ENCODE measurements around the gene TMEM235. TPM values are rescaled to one million over a fixed set of nuclear protein-coding genes. Genes with fewer than 3 reads are reported as not detected.

The TMEM235 gene
- total RNA-seq, 2 experiments from 2014 or later = 0.32 TPM; not detected in 1

DNA sequence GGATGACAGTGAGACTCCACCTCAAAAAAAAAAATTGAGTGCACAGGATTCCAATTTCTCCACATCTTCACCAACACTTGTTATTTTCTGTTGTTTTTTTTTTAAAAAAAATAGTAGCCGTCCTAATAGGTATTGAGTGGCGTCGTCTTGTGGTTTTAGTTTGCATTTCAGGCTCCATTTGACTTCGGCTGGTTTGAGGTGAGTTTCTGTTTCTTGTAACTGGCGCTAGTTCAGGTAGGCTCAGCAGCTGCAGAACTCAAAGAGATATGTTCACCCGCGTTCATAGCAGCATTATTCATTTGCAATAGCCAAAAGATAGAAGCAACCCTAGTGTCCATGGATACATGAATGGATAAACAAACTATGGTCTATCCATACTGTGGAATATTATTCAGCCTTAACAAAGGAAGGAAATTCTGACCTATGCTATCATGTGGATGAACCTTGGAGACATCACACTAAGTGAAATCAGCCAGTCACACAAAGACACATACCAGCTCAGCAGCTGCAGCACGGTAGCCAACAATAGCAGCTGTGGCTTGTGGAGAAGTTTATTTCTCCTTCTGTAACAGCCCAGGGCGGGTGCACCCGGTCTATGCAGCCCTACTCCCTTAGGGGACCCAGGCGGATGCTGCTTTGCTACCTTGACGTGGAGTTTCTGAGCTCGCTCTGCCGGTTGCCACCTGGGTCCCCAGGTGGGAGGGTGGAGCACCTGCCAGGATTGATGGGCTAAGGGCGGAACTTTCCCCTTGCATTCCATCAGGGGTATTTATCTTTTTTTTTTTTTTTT lies 44.9 kb downstream of the TMEM235 start:
- no TSS peak for BruUV-seq (replicated peaks)
- Histone ChIP-seq H4K20me1 (ENCODE audit: insufficient read depth, low read length) (no peaks in the 10 kb centered on the region), H3K4me3 (ENCODE audit: low read depth, low read length, poor library complexity, severe bottlenecking) (peak overlapping the region; percentile 1), H3K9me3 (ENCODE audit: low read length) (no peaks in the 10 kb centered on the region), H3K36me3 (ENCODE audit: insufficient read depth, low read length) (no peaks in the 10 kb centered on the region), H3K4me2 (ENCODE audit: low read length) (peak overlapping the region; percentile 65), H3K79me2 (ENCODE audit: insufficient read depth, low read depth, low read length) (no peaks in the 10 kb centered on the region), H2AFZ (ENCODE audit: low read length) (no peak overlapping the region; the same call in 1 of the 2 replicates), H3K9me2 (ENCODE audit: insufficient read depth, low read length) (no peaks in the 10 kb centered on the region), H3K4me1 (ENCODE audit: insufficient read depth, low read length, poor library complexity, severe bottlenecking) (peaks cover 64% of the 10 kb centered on the region), H3K27ac (ENCODE audit: low read depth, low read length, poor library complexity, severe bottlenecking) (peak overlapping the region; percentile 75)
- ChIA-PET CTCF (ENCODE audit: unreplicated experiment) (no interaction called here), POLR2A (interaction anchor here (0.6 to 0.9 kb wide), 4 partner anchors 51 to 457 kb away, joined by 3 read pairs; no protein-coding TSS in a partner anchor)
- intact Hi-C loops (cut with micrococcal nuclease; ENCODE audit: unreplicated experiment) = loop anchor here (1.0 kb wide), 1 partner anchor 24 kb away; no protein-coding TSS in a partner anchor
- TF ChIP-seq EZH2phosphoT487 (IDR thresholded peaks at IDR 0.05; ENCODE audit: borderline replicate concordance, low read depth, low read length) = no peak
- TF ChIP-seq, protein P1, sequence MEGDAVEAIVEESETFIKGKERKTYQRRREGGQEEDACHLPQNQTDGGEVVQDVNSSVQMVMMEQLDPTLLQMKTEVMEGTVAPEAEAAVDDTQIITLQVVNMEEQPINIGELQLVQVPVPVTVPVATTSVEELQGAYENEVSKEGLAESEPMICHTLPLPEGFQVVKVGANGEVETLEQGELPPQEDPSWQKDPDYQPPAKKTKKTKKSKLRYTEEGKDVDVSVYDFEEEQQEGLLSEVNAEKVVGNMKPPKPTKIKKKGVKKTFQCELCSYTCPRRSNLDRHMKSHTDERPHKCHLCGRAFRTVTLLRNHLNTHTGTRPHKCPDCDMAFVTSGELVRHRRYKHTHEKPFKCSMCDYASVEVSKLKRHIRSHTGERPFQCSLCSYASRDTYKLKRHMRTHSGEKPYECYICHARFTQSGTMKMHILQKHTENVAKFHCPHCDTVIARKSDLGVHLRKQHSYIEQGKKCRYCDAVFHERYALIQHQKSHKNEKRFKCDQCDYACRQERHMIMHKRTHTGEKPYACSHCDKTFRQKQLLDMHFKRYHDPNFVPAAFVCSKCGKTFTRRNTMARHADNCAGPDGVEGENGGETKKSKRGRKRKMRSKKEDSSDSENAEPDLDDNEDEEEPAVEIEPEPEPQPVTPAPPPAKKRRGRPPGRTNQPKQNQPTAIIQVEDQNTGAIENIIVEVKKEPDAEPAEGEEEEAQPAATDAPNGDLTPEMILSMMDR (conservative IDR thresholded peaks at IDR 0.05; ENCODE audit: low read length) = 0 out of 2 replicates have a peak, but pooled peaks have one; percentile 36
- peak; percentile 93 for DNase-seq (ENCODE audit: low spot score)

DNA sequence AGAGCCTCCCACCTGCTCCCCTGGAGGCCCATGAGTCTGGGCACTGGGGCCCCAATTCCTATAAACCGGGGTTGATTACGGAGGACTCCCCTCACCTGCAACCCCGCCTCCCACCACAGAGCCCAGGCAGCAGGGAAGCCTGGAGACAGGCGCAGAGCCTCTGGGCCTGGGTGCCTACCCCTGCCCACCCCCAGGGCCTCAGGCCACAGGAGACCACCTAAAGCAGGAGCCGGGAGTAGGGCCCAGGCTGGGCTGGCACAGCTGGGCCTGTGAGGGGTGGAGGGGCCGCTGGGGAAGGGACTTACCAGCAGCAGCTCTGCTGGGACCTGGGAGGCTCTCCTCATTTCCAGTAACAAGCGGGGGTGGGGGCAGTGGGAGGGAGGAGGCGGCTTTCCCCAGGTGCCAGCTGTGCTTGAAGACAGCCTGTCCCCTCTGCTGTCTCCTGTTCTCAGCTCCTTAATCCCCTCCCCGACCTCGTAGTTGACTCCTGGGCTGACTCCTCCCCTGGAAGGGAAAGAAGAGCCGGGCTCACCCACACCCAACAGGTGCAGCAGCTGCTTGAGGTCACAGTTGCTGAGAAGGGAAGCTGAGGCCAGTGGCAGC lies 46.8 kb downstream of the TMEM235 start:
- intact Hi-C loops (cut with micrococcal nuclease; ENCODE audit: unreplicated experiment) = no loop called here
- ChIA-PET CTCF (ENCODE audit: unreplicated experiment) (interaction anchor here (1.1 kb wide), 1 partner anchor 27 kb away, joined by 3 read pairs; no protein-coding TSS in a partner anchor), POLR2A (interaction anchor here (0.5 to 0.9 kb wide), 2 partner anchors 39 to 89 kb away, joined by 3 read pairs; no protein-coding TSS in a partner anchor)
- no peaks in the 10 kb centered on the region for H3K9me3 ChIP-seq (ENCODE audit: low read length)
- no peaks in the 10 kb centered on the region for H3K9me2 ChIP-seq (ENCODE audit: insufficient read depth, low read length)
- TF ChIP-seq, protein P1 (conservative IDR thresholded peaks at IDR 0.05; ENCODE audit: low read length) = no peak
- TF ChIP-seq EZH2phosphoT487 (IDR thresholded peaks at IDR 0.05; ENCODE audit: borderline replicate concordance, low read depth, low read length) = no peak
- H3K36me3 ChIP-seq (ENCODE audit: insufficient read depth, low read length) = no peaks in the 10 kb centered on the region
- no peak overlapping the region for H2AFZ ChIP-seq (ENCODE audit: low read length)
- peak; percentile 68 for DNase-seq (ENCODE audit: low spot score)
- BruUV-seq (replicated peaks) = no TSS peak
- no peak overlapping the region for H3K27ac ChIP-seq (ENCODE audit: low read depth, low read length, poor library complexity, severe bottlenecking)
- H3K79me2 ChIP-seq (ENCODE audit: insufficient read depth, low read depth, low read length) = no peaks in the 10 kb centered on the region
- H3K4me1 ChIP-seq (ENCODE audit: insufficient read depth, low read length, poor library complexity, severe bottlenecking) = peaks cover 46% of the 10 kb centered on the region
- H3K4me2 ChIP-seq (ENCODE audit: low read length) = peak overlapping the region; percentile 48
- H3K4me3 ChIP-seq (ENCODE audit: low read depth, low read length, poor library complexity, severe bottlenecking) = no peak overlapping the region
- H4K20me1 ChIP-seq (ENCODE audit: insufficient read depth, low read length) = no peaks in the 10 kb centered on the region
